ENCODE results near the gene CDH23.
"Not testable (repeated sequence)": the region's sequence is repeated elsewhere in the genome, so short reads cannot be mapped to it uniquely, and the experiment has no call there.

Gene CDH23

DNA sequence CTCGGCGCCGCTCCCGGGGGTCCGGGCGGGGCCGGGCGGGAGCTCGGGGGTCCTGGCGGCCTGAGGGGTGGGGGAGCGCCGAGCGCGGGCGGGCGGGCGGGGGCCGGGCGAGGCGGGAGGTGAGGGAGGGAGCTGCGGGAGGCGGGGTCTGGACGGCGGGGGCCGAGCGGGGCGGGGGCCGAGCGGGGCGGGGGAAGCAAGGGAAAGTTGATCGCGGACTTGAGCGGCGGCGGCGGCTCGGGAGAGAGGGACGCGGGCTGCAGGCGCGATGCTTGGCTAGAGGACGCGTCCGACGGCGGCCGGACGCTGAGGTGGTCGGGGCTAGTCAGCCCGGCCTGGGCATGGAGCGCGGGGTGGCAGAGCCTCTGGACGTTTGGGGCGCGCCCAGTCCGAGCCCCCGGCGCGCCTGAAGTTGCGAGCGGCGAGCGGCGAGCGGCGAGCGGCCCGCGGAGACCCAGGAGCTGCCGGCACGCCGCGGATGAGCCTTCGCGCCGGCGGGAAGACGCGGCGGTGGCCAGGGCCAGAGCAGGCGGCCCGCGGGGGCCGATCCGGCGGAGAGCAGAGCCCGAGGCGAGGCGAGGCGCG is at the start of gene CDH23:
TSS of gene CDH23 (plus strand) at position 210 of the 585 bp plus-strand sequence. CDS start 42,912 bp downstream, outside the sequence.
- no peak for DNase-seq

DNA sequence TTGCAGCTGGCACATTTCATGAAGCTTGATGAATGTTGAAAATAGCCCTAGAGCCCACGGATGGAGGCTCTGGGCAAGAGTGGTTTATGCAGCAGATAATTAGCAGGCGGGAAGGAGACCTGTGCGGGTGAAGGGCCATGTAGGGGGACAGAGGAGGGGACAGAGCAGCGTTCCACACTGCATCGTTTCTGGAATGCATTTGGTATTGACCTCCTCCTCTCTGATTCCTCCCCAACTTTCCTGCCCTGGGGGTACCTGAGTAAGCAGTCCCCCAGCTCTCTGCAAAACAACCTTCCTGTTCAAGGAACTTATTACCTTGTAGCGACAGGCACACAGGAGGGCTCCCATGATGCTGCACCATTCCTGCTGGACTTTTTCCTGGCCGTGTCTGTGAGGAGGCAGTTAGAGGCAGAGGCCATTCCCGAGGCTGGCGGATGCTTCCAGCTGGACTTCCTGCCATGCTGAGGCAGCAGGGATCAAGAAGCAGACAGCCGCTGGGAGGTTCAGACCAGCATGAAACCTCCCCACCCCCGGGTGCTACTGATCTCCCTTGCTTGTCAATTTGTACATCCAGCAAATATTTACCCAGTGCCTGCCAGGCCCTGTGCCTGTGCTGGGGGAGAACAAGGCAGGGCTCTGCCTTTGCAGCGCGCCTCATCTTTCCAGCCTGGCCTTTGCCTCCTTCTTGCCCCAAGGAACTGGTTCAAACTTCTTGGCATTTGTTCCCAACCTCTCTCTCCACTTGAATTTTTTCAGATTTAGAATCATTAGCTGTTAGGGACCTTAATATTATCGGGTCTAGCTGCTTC is 48.9 kb upstream of the CDH23 start:
- DNase-seq = no peak

DNA sequence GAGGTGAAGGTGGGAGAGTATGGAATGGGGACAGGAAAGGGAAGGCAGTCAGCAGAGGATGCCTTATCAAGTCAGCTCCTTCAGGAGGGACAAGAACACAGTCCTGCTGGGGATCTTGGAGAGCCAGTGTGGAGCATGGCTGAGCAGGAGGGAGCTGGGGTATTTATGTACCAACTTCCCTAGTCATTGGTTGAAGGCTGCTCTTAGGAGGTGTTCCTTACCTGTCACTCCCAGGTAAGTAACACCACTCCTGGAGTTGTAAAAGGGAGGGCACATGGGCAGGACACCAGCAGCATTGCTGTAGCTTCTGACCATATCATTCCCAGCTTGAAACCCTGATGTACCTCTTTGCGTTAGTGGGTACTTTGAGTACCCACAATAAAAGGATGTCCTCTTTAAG is 47.9 kb upstream of the CDH23 start:
- no peak for DNase-seq

DNA sequence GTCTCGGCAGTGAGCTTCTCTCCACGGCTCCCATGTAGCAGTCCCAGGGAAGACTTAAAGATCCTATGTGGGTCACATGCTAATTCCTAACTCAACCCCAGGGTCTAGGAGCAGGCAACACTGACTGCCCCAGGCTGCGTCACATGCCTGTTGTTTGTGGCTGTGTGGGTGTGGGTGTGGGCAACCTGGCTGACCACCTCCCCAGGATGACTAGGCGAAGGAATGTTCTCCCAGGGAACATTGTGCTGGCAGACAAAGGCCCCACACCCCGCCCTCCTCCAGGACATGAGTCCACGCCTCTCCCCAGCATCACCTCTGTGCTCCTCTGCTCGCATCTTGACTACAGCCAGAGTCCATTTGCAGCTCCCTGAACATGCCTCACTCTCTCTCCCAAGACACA is 47.3 kb upstream of the CDH23 start:
- DNase-seq = no peak

DNA sequence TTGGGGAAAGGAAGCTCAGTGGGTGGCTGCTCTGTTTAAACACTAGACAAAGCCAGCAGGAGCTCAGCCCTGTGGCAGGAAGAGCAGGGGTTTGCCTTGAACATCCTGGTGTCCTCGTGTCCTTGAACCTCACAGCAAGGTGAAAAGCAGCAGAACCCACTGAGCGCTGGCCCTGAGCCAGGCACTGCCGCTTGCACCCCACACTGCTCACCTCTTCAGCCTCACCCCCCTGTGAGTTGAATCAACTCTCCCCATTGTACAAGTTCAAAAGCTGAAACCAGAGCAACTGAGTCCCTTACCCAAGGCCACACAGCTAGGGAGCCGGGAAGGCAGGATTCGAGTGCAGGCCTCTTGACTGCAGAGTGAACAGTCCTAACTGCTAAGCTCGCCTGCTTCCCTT is 45.6 kb upstream of the CDH23 start:
- no peak for DNase-seq

DNA sequence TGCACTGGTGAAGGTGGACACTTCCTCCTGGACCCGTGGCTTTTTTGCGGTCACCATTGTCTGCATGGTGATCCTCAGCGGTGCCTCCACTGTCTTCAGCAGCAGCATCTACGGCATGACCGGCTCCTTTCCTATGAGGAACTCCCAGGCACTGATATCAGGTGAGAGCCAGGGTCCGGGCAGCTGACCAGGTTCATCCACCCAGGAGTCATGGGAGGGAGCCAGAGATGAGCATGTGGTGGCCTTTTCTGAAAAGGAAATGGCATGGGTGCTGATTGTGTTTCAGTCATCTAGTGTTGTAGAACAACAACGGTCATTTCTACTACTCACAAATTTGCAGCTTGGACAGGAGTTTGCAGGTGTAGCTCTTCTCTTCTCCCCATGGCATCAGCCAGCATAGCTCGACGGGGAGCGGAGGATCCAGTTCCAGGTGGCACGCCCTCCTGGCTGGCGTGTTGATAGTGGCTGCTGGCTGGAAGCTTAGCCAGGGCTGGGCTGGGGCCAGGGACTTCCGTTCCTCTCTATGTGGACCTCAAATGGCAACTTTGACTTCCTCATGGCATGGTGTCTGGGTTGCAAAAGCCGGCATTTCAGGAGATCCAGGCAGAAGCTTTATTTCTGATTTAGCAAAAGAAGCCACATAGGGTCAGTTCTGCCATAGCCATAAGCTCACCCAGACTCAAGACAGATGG is 44.9 kb upstream of the CDH23 start:
- no peak for DNase-seq

DNA sequence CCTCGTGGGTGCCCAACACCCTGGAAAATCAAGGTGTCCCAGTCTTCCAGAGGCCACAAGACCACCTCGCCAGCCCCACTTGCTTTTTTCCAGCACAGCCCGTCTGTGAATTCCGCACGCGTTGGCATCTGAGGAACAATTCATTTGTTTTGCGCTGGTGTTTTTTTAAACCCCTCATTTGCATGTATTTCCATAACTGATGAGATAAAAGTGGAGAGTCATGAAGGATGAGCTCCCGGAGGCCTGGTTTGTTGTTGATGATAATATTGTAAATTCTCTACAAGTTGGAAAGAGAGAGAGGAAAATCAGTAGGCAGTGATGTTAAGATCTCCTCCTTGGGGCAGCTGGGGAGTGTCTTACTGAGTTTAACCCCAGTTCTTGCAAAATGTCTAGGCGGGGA is 43.1 kb upstream of the CDH23 start:
- DNase-seq = no peak

DNA sequence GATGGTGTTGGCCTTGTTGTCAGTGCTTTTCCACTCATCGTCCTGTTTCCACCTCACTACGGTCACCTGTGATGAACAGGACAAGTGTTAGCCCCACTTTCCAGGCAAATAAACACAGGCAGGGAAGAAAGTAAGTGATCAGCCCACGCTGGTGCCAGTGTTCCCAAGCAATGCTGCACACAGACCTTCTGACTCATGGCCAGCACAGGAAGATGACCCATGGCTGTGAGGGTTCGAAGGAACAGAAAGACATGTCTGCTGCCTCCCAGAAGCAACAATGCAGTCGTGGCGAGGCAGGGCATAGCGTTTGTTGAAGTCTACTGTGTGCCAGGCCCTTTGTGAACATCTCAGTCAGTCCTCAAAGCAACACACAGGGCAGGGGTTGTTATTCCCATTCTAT is 41.9 kb upstream of the CDH23 start:
- DNase-seq = no peak

DNA sequence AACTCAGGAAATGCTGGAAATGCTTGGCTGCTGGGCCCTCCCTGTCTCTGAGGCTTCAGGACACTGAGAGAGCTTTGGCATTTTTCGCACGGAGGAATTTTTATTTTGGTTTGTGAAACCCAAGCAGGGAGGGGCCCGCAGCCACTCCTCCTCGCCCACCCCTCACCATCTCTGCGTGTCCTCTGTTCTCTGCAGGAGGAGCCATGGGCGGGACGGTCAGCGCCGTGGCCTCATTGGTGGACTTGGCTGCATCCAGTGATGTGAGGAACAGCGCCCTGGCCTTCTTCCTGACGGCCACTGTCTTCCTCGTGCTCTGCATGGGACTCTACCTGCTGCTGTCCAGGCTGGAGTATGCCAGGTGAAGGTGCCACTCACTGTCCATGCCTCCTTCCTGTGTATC is 40.8 kb upstream of the CDH23 start:
- no peak for DNase-seq

DNA sequence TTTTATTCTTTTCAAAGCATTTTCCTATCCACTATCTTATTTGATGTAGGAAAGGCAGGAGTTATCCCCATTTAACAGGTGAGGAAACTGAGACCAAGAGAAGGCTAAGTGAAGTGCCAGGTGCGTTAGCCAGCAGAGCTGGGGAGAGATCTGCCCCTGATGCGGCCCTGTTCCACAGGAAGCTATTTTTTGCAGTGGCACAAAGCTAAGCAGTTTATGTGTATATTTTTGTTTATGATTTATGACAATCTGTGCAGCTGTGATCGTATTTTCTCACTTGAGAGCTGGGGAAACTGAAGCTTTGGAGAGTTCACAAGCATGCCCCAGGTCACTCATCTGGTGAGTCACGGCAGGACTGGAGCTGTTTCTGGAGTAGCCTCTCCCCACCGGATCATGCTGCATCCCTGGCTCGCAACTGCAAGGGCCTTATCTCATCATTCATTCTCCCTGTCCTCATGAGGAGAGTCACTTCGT is 38.9 kb upstream of the CDH23 start:
- no peak for DNase-seq

DNA sequence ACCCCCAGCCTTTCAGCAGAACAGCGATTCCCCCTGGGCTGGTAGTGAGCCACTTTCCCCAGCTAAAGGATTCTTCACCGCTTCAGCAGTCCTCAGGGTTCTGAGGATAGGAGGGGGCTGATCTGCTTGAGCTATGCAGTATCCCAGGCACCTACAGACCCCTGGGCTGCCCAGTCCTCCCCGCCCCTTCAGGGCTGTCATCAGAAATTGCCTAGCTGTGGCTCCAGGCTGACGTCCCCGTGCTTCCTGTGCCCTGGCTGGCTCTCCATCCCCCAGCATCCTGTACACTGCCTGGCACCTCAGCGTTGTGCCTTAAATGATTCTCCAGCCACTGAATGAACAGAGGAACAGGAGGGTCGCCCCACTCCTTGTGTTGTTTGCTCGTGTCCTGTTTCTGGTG is 38.4 kb upstream of the CDH23 start:
- DNase-seq = no peak

DNA sequence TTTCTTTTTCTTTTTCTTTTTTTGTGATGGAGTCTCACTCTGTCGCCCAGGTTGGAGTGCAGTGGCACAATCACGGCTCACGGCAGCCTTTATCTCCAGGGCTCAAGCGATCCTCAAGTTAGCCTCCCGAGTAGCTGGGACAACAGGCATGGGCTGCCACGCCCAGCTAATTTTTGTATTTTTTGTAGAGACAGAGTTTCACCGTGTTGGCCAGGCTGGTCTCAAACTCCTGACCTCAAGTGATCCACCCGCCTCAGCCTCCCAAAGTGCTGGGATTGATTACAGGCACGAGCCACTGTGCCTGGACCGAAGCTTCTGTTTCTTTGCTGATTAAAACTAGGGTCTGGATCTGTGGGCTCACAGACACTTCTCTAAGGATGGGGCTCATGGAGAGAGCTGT is 37.8 kb upstream of the CDH23 start:
- not testable (repeated sequence) for DNase-seq

DNA sequence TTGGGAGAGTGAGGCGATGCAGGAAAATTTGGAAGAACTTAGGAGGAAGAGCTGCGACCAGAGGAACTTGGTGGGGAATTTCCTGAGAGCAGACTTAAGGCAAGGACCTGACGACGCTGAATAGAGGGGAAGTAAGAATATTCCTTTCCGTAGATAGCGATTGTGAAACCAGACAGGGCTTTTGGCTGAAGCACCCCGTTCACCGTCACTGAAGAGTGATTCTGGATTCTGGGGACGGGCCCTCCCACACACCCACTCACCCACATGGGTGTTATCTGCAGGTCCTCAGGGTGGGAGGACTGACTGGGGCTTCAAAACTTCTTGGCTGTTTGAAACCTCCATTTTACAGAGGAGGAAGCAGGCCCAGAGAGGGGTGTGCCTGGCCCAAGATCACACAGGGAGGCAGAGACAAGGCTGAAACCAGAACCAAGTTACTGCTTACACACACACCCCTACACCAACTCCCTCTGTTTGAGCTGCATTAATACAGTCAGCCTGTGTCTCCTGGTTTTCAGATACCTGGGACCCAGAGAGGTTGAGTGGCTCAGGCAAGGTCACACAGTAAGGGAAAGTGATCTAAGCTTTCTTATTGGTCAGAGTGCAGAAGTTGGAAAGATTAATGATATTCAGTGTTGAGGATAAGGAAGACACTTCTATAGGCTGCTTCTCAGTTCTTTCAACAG is 37.2 kb upstream of the CDH23 start:
- DNase-seq = no peak

DNA sequence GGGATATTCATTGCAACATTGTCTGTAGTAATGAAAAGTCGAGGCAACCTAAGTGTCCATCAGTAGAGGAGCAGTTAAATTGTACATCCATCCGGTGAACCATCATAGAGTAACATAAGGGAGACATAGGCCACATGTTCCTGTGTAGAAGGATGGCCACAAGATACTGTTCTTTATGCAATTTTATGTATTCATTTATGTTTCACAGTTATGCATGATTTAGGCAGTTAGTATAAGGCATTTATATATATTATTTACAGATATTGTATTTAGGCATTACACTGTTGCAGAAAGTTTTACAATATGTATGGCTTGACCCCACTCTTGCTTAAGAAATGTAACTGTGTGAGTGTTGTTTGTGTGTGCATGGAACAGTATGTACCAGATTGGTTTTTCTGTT is 36.0 kb upstream of the CDH23 start:
- no peak for DNase-seq

DNA sequence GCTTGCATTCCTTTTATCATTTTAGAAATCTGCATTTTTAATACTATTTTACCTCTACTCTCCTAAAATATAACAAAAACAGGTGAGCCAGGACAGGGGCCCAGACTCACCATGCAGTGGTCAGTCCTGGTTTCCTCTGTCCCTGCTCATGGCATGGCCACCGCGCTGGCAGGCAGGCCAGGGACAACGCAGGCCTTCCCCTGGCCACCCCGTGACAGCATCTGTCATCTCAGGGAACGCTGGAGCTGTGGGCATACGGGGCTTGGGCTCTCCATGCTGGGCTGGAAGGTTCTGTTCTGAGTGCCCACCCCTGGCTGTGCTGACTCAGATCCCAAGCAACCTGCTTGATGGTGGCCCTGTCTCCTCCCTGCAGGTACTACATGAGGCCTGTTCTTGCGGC is 35.1 kb upstream of the CDH23 start:
- no peak for DNase-seq

DNA sequence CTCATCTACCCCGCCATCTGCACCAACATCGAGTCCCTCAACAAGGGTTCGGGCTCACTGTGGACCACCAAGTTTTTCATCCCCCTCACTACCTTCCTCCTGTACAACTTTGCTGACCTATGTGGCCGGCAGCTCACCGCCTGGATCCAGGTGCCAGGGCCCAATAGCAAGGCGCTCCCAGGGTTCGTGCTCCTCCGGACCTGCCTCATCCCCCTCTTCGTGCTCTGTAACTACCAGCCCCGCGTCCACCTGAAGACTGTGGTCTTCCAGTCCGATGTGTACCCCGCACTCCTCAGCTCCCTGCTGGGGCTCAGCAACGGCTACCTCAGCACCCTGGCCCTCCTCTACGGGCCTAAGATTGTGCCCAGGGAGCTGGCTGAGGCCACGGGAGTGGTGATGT is 34.6 kb upstream of the CDH23 start:
- no peak for DNase-seq

DNA sequence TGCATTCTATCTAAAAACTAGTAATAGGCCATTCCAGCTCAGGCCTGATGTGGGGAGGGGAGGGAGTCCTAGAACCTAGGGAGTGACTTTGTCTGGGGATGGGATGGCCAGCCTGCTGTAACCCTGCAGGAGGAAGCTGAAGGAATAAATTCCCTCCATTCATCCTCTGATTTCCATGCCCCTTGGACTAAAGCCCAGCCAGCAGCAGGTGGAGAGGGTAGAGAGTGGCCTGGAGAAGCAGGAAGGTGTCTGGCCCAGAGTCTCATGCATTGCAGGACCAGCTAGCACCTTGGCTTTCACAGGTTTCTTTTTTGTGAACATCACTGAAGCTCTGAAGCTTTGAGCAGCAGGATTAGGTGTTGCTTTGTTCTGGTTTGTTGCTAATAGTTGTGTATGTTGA is 32.8 kb upstream of the CDH23 start:
- no peak for DNase-seq

DNA sequence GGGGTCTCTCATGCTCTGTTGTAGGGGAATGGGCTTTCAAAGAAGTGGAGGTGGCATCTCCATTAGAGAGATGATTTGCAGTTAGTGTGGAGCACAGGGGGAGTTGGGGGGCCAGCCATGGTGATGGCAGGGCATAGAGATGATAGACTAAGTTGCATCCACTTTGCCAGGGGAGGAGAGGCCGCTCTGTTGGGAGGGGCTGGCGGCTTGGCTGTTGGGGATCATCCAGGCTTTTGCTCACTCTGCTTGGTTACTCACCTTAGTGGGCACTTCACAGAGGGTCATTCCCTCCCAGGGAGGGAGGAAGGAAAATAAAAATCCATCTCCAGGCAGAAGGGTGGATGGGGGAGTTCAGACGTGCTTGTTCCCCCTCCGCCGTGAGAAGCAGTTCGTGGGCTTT is 31.4 kb upstream of the CDH23 start:
- no peak for DNase-seq

DNA sequence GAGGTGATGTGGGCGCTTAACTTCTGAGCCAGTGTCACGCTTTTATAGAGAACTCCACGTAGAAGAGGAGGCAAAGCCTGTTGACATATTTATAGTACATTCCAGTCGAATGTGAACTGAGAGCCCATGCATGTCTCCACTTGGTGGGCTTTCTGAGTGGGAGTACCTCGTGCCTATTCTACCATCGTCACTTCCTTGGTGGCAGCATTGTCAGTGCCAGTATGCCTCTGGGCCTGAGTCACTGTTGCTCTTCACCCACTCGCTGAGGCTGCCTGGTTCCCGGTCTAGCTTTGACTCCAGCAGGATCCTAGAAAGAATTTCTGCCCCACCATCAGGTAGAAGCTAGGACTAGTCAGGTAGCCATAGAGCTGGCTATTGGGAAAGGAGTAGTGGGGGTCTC is 30.0 kb upstream of the CDH23 start:
- no peak for DNase-seq

DNA sequence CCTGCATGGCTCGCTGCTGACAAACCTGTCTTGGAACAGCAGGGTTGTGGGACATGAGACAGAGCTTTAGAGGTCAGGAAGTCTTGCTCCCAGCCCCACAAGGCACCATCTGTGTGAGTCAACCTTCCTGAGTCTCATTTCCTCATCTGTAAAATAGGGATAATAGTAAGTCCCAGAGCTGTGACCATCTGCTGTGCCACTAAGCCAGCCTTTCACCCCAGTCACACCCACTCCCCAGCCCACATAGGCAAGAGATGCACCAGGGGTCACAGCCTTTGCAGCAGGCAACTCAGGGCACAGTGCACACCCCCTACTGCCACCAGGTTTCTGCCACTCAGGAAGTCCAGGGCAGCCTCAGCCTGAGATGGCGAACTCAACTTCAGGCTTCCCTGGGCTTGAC is 29.4 kb upstream of the CDH23 start:
- DNase-seq = no peak

DNA sequence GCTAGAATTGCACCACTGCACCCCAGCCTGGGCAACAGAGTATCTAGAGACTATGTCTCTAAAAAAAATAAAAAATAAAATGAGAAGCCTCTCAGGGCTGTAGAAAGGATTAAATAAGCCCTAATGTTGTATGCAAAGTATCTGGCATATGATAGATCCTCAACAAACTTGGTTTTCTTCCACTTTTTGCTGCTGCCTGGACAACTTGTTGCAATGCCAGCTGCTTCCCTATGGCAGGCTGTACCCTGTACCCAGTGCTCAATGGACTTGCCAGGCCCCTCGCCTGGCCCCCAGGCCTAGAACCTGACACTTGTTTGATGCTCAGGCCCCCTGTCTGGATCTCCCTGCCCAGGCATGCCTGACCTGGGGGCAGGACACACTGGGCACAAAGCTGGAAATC is 28.5 kb upstream of the CDH23 start:
- DNase-seq = no peak

DNA sequence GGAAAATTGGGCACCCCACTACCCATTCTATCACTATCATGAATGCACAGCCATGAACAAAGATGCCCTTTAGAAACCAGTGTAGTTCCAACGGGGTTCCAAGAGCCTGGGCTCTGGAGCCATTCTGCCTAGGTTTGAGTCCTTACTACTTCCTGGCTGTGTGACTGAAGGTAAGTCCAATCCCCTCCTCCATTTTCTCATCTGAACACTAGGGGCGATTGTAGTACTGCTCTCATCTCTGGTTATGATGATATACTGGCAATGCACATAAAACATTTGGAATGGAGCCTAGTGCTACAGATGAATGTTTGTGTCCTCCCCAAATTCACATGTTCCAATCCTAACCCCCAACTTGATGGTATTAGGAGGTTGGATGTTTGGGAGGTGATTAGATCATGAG is 28.1 kb upstream of the CDH23 start:
- no peak for DNase-seq

DNA sequence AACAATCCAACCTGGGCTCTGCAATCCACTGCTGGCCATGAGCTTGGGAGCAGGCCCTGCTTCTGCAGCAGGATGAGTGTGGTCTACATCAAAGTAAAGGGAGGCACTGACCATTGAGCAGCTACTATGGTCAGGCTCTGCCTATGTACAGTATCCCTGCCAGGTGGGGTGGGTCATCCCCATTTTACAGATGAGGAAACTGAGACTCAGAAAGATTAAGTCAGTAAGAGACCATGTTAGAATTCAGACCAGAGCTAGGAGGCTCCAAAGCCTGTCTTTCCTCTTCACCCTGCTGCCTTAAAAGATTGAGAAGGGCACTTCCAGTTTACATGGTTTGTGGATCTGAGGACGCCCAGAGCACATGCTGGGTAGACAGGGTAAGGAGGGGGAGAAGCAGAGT is 27.1 kb upstream of the CDH23 start:
- no peak for DNase-seq

DNA sequence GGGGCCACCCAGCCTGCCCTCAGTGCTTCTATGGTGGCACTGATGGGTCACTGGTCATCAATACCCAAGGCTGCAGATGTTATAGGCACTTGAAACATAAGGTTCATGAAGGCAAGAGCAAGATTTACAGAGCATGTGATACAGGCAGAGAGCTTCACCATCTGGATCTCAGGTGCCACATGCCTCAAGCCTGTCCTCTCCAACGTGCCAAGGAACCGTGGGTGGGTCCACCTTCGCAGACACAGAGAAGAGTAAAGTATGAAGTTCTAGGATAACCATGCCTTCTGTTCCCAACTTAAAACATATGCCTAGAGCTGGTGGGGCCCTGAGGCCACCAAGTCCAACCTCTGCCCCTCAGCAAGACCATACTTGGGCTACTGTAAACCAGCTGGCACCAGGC is 26.7 kb upstream of the CDH23 start:
- DNase-seq = no peak

Data from activated CD4-positive, alpha-beta T cell treated with anti-CD3 and anti-CD28 coated beads for 1 hour (primary cell).